Measurements from ENCODE around the gene DNTT.

The DNTT gene

GRCh38 chr10:96387161-96387560 is 82.9 kb downstream of the DNTT start:
- no peak for DNase-seq

- DNase-seq: no peak
Measured at GRCh38 chr10:96387601-96388000, 83.4 kb downstream of the DNTT start.

All from activated CD4-positive, alpha-beta T cell treated with anti-CD3 and anti-CD28 coated beads, Interleukin-2, amount 50 U/mL, for 48 hours (primary cell).